ENCODE results near the gene SREBF1.

SREBF1 gene

DNA sequence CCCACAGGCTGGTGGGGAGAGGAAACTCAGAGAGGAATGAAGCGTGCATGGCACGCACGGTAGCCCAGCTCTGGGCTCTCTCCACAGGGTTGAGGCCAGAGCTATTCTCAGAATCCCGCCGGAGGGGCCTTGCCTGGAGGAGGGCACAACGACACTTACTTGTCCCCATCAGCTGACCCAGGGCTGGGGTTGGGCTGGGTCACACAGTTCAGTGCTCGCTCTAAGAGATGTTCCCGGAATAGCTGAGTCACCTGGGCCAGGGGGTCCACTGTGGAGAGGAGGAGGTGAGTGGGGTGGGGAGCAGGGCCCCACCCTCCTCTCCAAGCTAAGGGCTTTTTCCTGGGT is 21.8 kb downstream of the SREBF1 start:
- Histone ChIP-seq H3K4me3 (ENCODE audit: low read depth in 1 of 2, low read length in 2 of 2) (no peak overlapping the region), H3K27me3 (ENCODE audit: insufficient read depth, low read length, poor library complexity) (no peaks in the 10 kb centered on the region), H3K9me3 (ENCODE audit: insufficient read depth, low read length, severe bottlenecking) (no peaks in the 10 kb centered on the region), H3K4me2 (ENCODE audit: insufficient read depth, low read length) (no peak overlapping the region), H3K4me1 (ENCODE audit: insufficient read depth, low read length) (no peaks in the 10 kb centered on the region), H3K27ac (ENCODE audit: low read length) (no peak overlapping the region), H2AFZ (ENCODE audit: low read depth, low read length) (no peak overlapping the region), H3K79me2 (ENCODE audit: insufficient read depth, low read length) (no peaks in the 10 kb centered on the region), H3K36me3 (ENCODE audit: insufficient read depth, low read length) (peaks cover 93% of the 10 kb centered on the region), H3K9ac (ENCODE audit: low read depth, low read length) (no peak overlapping the region), H4K20me1 (ENCODE audit: insufficient read depth, low read length) (peaks cover 28% of the 10 kb centered on the region)
- TF ChIP-seq, protein P1, sequence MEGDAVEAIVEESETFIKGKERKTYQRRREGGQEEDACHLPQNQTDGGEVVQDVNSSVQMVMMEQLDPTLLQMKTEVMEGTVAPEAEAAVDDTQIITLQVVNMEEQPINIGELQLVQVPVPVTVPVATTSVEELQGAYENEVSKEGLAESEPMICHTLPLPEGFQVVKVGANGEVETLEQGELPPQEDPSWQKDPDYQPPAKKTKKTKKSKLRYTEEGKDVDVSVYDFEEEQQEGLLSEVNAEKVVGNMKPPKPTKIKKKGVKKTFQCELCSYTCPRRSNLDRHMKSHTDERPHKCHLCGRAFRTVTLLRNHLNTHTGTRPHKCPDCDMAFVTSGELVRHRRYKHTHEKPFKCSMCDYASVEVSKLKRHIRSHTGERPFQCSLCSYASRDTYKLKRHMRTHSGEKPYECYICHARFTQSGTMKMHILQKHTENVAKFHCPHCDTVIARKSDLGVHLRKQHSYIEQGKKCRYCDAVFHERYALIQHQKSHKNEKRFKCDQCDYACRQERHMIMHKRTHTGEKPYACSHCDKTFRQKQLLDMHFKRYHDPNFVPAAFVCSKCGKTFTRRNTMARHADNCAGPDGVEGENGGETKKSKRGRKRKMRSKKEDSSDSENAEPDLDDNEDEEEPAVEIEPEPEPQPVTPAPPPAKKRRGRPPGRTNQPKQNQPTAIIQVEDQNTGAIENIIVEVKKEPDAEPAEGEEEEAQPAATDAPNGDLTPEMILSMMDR (IDR thresholded peaks at IDR 0.05; ENCODE audit: borderline replicate concordance, extremely low read depth, low read length, poor library complexity, severe bottlenecking): no peak
- no peak for TF ChIP-seq EZH2 (IDR thresholded peaks at IDR 0.05; ENCODE audit: borderline replicate concordance, low read depth, low read length, severe bottlenecking)
- DNase-seq (no peak), ATAC-seq (ENCODE audit: insufficient read depth, low read depth) (no peak)

DNA sequence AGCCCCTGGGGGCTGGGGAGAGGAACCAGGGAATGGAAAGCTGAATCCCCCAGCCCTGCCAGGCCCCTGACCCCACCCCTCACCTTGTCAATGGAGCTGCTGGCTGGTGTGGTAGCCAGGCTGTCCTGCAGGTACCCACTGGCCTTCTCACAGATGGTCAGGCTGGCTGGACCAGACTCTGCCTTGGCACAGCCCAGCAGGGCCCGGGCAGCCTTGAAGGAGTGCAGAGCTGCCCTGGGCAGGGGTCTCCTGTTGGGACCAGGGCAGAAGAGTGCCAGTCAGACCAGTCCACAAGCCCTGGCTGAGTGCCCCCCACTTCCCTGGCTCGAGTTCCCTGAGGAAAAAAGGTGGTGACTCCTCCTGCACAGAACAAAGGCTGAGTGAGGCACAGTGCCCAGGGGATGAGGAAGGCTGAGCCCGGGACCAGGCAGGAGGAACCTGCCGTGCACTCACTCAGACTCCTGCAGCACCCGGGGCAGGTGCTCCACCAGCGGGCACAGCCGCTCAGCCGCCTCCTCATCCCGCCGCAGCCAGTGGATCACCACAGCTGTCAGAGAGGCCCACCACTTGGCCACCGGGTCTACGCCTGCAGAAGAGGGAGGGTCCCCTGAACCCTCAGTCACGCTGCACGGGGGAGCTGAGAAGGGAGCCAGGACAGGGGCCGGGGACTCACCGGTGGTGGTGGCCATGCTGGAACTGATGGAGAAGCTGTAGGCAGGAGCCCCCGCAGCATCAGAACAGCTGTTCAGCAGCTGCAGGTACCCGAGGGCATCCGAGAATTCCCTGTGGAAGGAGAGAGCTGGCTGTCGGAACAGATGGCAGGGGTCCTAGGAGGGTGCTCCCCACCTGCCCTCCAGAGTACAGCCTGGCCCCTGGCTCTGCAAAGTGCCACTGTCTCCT is 22.4 kb downstream of the SREBF1 start:
- Histone ChIP-seq H3K27me3 (ENCODE audit: insufficient read depth, low read length, poor library complexity) (no peaks in the 10 kb centered on the region), H3K4me2 (ENCODE audit: insufficient read depth, low read length) (no peak overlapping the region), H3K9me3 (ENCODE audit: insufficient read depth, low read length, severe bottlenecking) (no peaks in the 10 kb centered on the region), H4K20me1 (ENCODE audit: insufficient read depth, low read length) (peaks cover 26% of the 10 kb centered on the region), H3K4me1 (ENCODE audit: insufficient read depth, low read length) (no peaks in the 10 kb centered on the region), H3K4me3 (ENCODE audit: low read depth in 1 of 2, low read length in 2 of 2) (no peak overlapping the region), H2AFZ (ENCODE audit: low read depth, low read length) (no peak overlapping the region), H3K36me3 (ENCODE audit: insufficient read depth, low read length) (peaks cover 91% of the 10 kb centered on the region), H3K79me2 (ENCODE audit: insufficient read depth, low read length) (no peaks in the 10 kb centered on the region), H3K9ac (ENCODE audit: low read depth, low read length) (no peak overlapping the region), H3K27ac (ENCODE audit: low read length) (no peak overlapping the region)
- TF ChIP-seq EZH2 (IDR thresholded peaks at IDR 0.05; ENCODE audit: borderline replicate concordance, low read depth, low read length, severe bottlenecking): no peak
- TF ChIP-seq, protein P1 (IDR thresholded peaks at IDR 0.05; ENCODE audit: borderline replicate concordance, extremely low read depth, low read length, poor library complexity, severe bottlenecking): no peak
- ATAC-seq (ENCODE audit: insufficient read depth, low read depth): no peak
- no peak for DNase-seq

DNA sequence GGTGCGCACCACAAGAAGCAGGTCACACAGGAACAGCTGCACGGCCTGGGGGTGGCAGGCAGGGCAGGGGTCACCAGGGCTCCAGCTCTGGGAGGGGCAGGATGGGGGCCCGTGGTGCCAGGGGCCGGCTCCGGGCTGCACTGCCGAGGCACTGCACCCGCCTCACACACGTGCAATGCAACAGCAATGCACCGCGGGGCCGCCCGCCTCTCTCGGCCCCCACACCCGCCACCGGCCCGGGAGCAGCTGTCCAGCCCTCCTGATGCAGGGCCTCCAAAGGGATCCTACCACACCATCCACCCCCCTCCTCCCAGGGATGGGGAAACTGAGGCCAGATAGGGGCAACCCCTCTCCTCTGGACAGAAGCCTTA is 23.1 kb downstream of the SREBF1 start:
- no peak overlapping the region for H3K9ac ChIP-seq (ENCODE audit: low read depth, low read length)
- H3K9me3 ChIP-seq (ENCODE audit: insufficient read depth, low read length, severe bottlenecking): no peaks in the 10 kb centered on the region
- H3K4me1 ChIP-seq (ENCODE audit: insufficient read depth, low read length): no peaks in the 10 kb centered on the region
- TF ChIP-seq, protein P1 (IDR thresholded peaks at IDR 0.05; ENCODE audit: borderline replicate concordance, extremely low read depth, low read length, poor library complexity, severe bottlenecking): no peak
- no peak for TF ChIP-seq EZH2 (IDR thresholded peaks at IDR 0.05; ENCODE audit: borderline replicate concordance, low read depth, low read length, severe bottlenecking)
- H2AFZ ChIP-seq (ENCODE audit: low read depth, low read length): no peak overlapping the region
- H3K27ac ChIP-seq (ENCODE audit: low read length): no peak overlapping the region
- H3K4me2 ChIP-seq (ENCODE audit: insufficient read depth, low read length): no peak overlapping the region
- H3K4me3 ChIP-seq (ENCODE audit: low read depth in 1 of 2, low read length in 2 of 2): no peak overlapping the region
- peaks cover 86% of the 10 kb centered on the region for H3K36me3 ChIP-seq (ENCODE audit: insufficient read depth, low read length)
- ATAC-seq (ENCODE audit: insufficient read depth, low read depth) (no peak), DNase-seq (no peak)
- peaks cover 22% of the 10 kb centered on the region for H4K20me1 ChIP-seq (ENCODE audit: insufficient read depth, low read length)
- no peaks in the 10 kb centered on the region for H3K27me3 ChIP-seq (ENCODE audit: insufficient read depth, low read length, poor library complexity)
- no peaks in the 10 kb centered on the region for H3K79me2 ChIP-seq (ENCODE audit: insufficient read depth, low read length)
